Activated T-helper 1 cell treated with anti-CD3 and anti-CD28 coated beads, Interleukin-12 subunit alpha, Interleukin-12 subunit beta, Interleukin-2, Interleukin-4 antibody, amounts not matched to agents 30 ng/mL and 10 ng/mL and 1 ng/mL, durations not matched to agents 14 hours and 24 hours and 36 hours (primary cell): ENCODE measurements around the gene CNTN4. TPM values are rescaled to one million over a fixed set of nuclear protein-coding genes. Genes with fewer than 3 reads are reported as not detected.

Source experiments
- DNase-seq: peaks from one replicate; pipeline ENCODE4 v3.0.0; 2021; ENCODE audit warnings: low spot score
- H3K27ac Mint-ChIP-seq: one replicate; pipeline ENCODE4 v1.8.0; 2021; ENCODE audit warnings: mild to moderate bottlenecking, mixed read lengths
- H3K27me3 Mint-ChIP-seq: one replicate; pipeline ENCODE4 v1.8.0; 2022; ENCODE audit warnings: mild to moderate bottlenecking, moderate library complexity, mixed read lengths; ENCODE audit not compliant: insufficient read depth
- H3K36me3 Mint-ChIP-seq: one replicate; pipeline ENCODE4 v1.8.0; 2021; ENCODE audit warnings: low read depth, mixed read lengths
- H3K4me1 Mint-ChIP-seq: one replicate; pipeline ENCODE4 v1.8.0; 2021; ENCODE audit warnings: low read depth, mixed read lengths
- H3K4me3 Mint-ChIP-seq: one replicate; pipeline ENCODE4 v1.8.0; 2021; ENCODE audit warnings: mild to moderate bottlenecking, moderate library complexity, mixed read lengths
- H3K9me3 Mint-ChIP-seq: one replicate; pipeline ENCODE4 v1.8.0; 2021; ENCODE audit warnings: mixed read lengths
- intact Hi-C: fragments of 100-400 bp; cut with micrococcal nuclease; formaldehyde crosslinking; loops from one replicate; pipeline ENCODE4 v1.15.1; 2024
- total RNA-seq: library from RNA; stranded (reverse); gene quantifications from 2 replicates; pipeline ENCODE4 v1.2.3, GENCODE V29; 2022

Gene CNTN4
- total RNA-seq, 1 donor from 2014 or later: not detected

GRCh38 chr3:2334921-2335320, 236.3 kb downstream of the CNTN4 start:
- DNase-seq: no peak
- H3K4me3 Mint-ChIP-seq: no peak overlapping the region
- H3K9me3 Mint-ChIP-seq: no peaks in the 10 kb centered on the region
- no peaks in the 10 kb centered on the region for H3K4me1 Mint-ChIP-seq
- H3K27ac Mint-ChIP-seq: no peak overlapping the region
- H3K27me3 Mint-ChIP-seq: no peaks in the 10 kb centered on the region
- no peaks in the 10 kb centered on the region for H3K36me3 Mint-ChIP-seq
- intact Hi-C loops: loop anchor here (10.0 kb wide), 1 partner anchor 190 kb away; no protein-coding TSS in a partner anchor

GRCh38 chr3:2343031-2343682, 244.5 kb downstream of the CNTN4 start:
- H3K27me3 Mint-ChIP-seq: no peaks in the 10 kb centered on the region
- H3K36me3 Mint-ChIP-seq: no peaks in the 10 kb centered on the region
- no peak for DNase-seq
- H3K9me3 Mint-ChIP-seq: no peaks in the 10 kb centered on the region
- no peak overlapping the region for H3K4me3 Mint-ChIP-seq
- H3K27ac Mint-ChIP-seq: no peak overlapping the region
- no peaks in the 10 kb centered on the region for H3K4me1 Mint-ChIP-seq
- intact Hi-C loops: no loop called here

GRCh38 chr3:2352134-2352762, 253.6 kb downstream of the CNTN4 start:
- intact Hi-C loops: no loop called here
- Mint-ChIP-seq H3K36me3 (no peaks in the 10 kb centered on the region), H3K4me3 (no peak overlapping the region), H3K27ac (no peak overlapping the region), H3K4me1 (no peaks in the 10 kb centered on the region), H3K27me3 (no peaks in the 10 kb centered on the region), H3K9me3 (peaks cover 10% of the 10 kb centered on the region)
- DNase-seq: no peak

GRCh38 chr3:2354702-2355101, 256.0 kb downstream of the CNTN4 start:
- intact Hi-C loops: no loop called here
- Mint-ChIP-seq H3K4me3 (no peak overlapping the region), H3K9me3 (peaks cover 10% of the 10 kb centered on the region), H3K27ac (no peak overlapping the region), H3K36me3 (no peaks in the 10 kb centered on the region), H3K27me3 (no peaks in the 10 kb centered on the region), H3K4me1 (no peaks in the 10 kb centered on the region)
- no peak for DNase-seq

GRCh38 chr3:2356298-2356950, 257.8 kb downstream of the CNTN4 start:
- no peaks in the 10 kb centered on the region for H3K36me3 Mint-ChIP-seq
- H3K27me3 Mint-ChIP-seq: no peaks in the 10 kb centered on the region
- H3K27ac Mint-ChIP-seq: no peak overlapping the region
- no peaks in the 10 kb centered on the region for H3K4me1 Mint-ChIP-seq
- no peak overlapping the region for H3K4me3 Mint-ChIP-seq
- no peak for DNase-seq
- intact Hi-C loops: no loop called here
- H3K9me3 Mint-ChIP-seq: peaks cover 10% of the 10 kb centered on the region

GRCh38 chr3:2360815-2361214, 262.1 kb downstream of the CNTN4 start:
- Mint-ChIP-seq H3K4me3 (no peak overlapping the region), H3K36me3 (no peaks in the 10 kb centered on the region), H3K27me3 (no peaks in the 10 kb centered on the region), H3K4me1 (no peaks in the 10 kb centered on the region), H3K9me3 (peaks cover 3% of the 10 kb centered on the region), H3K27ac (no peak overlapping the region)
- intact Hi-C loops: no loop called here
- DNase-seq: no peak

GRCh38 chr3:2362122-2362521, 263.5 kb downstream of the CNTN4 start:
- Mint-ChIP-seq H3K9me3 (no peaks in the 10 kb centered on the region), H3K27me3 (no peaks in the 10 kb centered on the region), H3K27ac (no peak overlapping the region), H3K36me3 (no peaks in the 10 kb centered on the region), H3K4me3 (no peak overlapping the region), H3K4me1 (no peaks in the 10 kb centered on the region)
- intact Hi-C loops: no loop called here
- DNase-seq: no peak

- no peak for DNase-seq
- no peaks in the 10 kb centered on the region for H3K27me3 Mint-ChIP-seq
- no peaks in the 10 kb centered on the region for H3K36me3 Mint-ChIP-seq
- no peak overlapping the region for H3K27ac Mint-ChIP-seq
- intact Hi-C loops: no loop called here
- H3K9me3 Mint-ChIP-seq: no peaks in the 10 kb centered on the region
- no peaks in the 10 kb centered on the region for H3K4me1 Mint-ChIP-seq
- no peak overlapping the region for H3K4me3 Mint-ChIP-seq
Observed at GRCh38 chr3:2363854-2364253, 265.2 kb downstream of the CNTN4 start.

- DNase-seq: no peak
- Mint-ChIP-seq H3K9me3 (no peaks in the 10 kb centered on the region), H3K4me3 (no peak overlapping the region), H3K36me3 (no peaks in the 10 kb centered on the region), H3K4me1 (no peaks in the 10 kb centered on the region), H3K27me3 (no peaks in the 10 kb centered on the region), H3K27ac (no peak overlapping the region)
- intact Hi-C loops: no loop called here
Observed at GRCh38 chr3:2370317-2370716, 271.7 kb downstream of the CNTN4 start.

- Mint-ChIP-seq H3K27ac (no peak overlapping the region), H3K4me1 (no peaks in the 10 kb centered on the region)
Observed at GRCh38 chr3:2372306-2372705, 273.6 kb downstream of the CNTN4 start.

GRCh38 chr3:2375376-2375775, 276.7 kb downstream of the CNTN4 start:
- no peaks in the 10 kb centered on the region for H3K27me3 Mint-ChIP-seq
- no peak overlapping the region for H3K4me3 Mint-ChIP-seq
- H3K27ac Mint-ChIP-seq: no peak overlapping the region
- H3K9me3 Mint-ChIP-seq: no peaks in the 10 kb centered on the region
- H3K4me1 Mint-ChIP-seq: no peaks in the 10 kb centered on the region
- H3K36me3 Mint-ChIP-seq: no peaks in the 10 kb centered on the region
- DNase-seq: no peak
- intact Hi-C loops: no loop called here

More at GRCh38 chr3:2372306-2372705, 273.6 kb downstream of the CNTN4 start:
- DNase-seq: no peak
- no peaks in the 10 kb centered on the region for H3K36me3 Mint-ChIP-seq
- H3K27me3 Mint-ChIP-seq: no peaks in the 10 kb centered on the region
- no peaks in the 10 kb centered on the region for H3K9me3 Mint-ChIP-seq
- H3K4me3 Mint-ChIP-seq: no peak overlapping the region
- intact Hi-C loops: no loop called here

- DNase-seq: no peak
- Mint-ChIP-seq H3K27me3 (no peaks in the 10 kb centered on the region), H3K27ac (no peak overlapping the region), H3K9me3 (no peaks in the 10 kb centered on the region), H3K4me3 (no peak overlapping the region), H3K4me1 (no peaks in the 10 kb centered on the region), H3K36me3 (no peaks in the 10 kb centered on the region)
- intact Hi-C loops: no loop called here
Observed at GRCh38 chr3:2377281-2377680, 278.6 kb downstream of the CNTN4 start.

- intact Hi-C loops: no loop called here
- no peaks in the 10 kb centered on the region for H3K9me3 Mint-ChIP-seq
- DNase-seq: no peak
- no peak overlapping the region for H3K4me3 Mint-ChIP-seq
- no peak overlapping the region for H3K27ac Mint-ChIP-seq
- H3K27me3 Mint-ChIP-seq: no peaks in the 10 kb centered on the region
- no peaks in the 10 kb centered on the region for H3K36me3 Mint-ChIP-seq
- no peaks in the 10 kb centered on the region for H3K4me1 Mint-ChIP-seq
Observed at GRCh38 chr3:2390926-2391532, 292.4 kb downstream of the CNTN4 start.
